CD14-positive monocyte (primary cell): ENCODE data around the gene PTH2R. TPM values are rescaled to one million over a fixed set of nuclear protein-coding genes. Genes with fewer than 3 reads are reported as not detected.
"Not testable (repeated sequence)": the region's sequence is repeated elsewhere in the genome, so short reads cannot be mapped to it uniquely, and the experiment has no call there.

Source experiments
- DNase-seq, 3 donors: peaks; one replicate each; pipeline ENCODE4 v3.0.0-alpha.2; 2011 to 2022
- H2AFZ ChIP-seq: 2 replicates; pipeline ENCODE4 v1.6.0; 2012; ENCODE audit warnings: mild to moderate bottlenecking, low read depth, low read length, inconsistent platforms; ENCODE audit not compliant: insufficient read depth, poor library complexity, severe bottlenecking
- H3K27ac ChIP-seq, 2 donors: 1 replicate in 1 of 2; 2 replicates in 1 of 2; pipeline ENCODE4 v1.5.1; 2012 to 2013; ENCODE audit warnings: low read length in 2 of 2, control low read depth in 1 of 2, inconsistent platforms in 1 of 2, low read depth in 1 of 2, mild to moderate bottlenecking in 1 of 2
- H3K27me3 ChIP-seq, 2 donors: one replicate each; pipeline versions ENCODE4 v1.6.0 to v1.6.1; 2011 to 2013; ENCODE audit warnings: low read length in 2 of 2; ENCODE audit not compliant: control insufficient read depth in 2 of 2, insufficient read depth in 2 of 2
- H3K36me3 ChIP-seq, 2 donors: replicated peaks in 1 of 2; 1 replicate in 1 of 2; 2 replicates in 1 of 2; pipeline versions ENCODE4 v1.5.1 to v1.6.1; 2012 to 2013; ENCODE audit warnings: low read length in 2 of 2, control low read depth in 1 of 2, inconsistent platforms in 1 of 2, mild to moderate bottlenecking in 1 of 2; ENCODE audit not compliant: insufficient read depth in 2 of 2, control insufficient read depth in 1 of 2
- H3K4me1 ChIP-seq, 2 donors: 1 replicate in 1 of 2; 2 replicates in 1 of 2; pipeline versions ENCODE4 v1.5.1 to v1.6.1; 2012 to 2013; ENCODE audit warnings: low read length in 2 of 2, control low read depth in 1 of 2, inconsistent platforms in 1 of 2, mild to moderate bottlenecking in 1 of 2, moderate library complexity in 1 of 2; ENCODE audit not compliant: insufficient read depth in 2 of 2, control insufficient read depth in 1 of 2
- H3K4me2 ChIP-seq: replicated peaks from 2 replicates; pipeline ENCODE3; 2012; ENCODE audit warnings: low read length, moderate library complexity, mild to moderate bottlenecking; ENCODE audit not compliant: poor library complexity, severe bottlenecking; ENCODE audit errors: extremely low read depth
- H3K4me3 ChIP-seq, 3 experiments: fragments of 200-600 bp in 1 of 3; sonication (generic) in 1 of 3; replicated peaks in 1 of 3; 1 replicate in 2 of 3; 2 replicates in 1 of 3; pipeline ENCODE4 v1.5.1; 2011 to 2013; ENCODE audit warnings: low read length in 3 of 3, mild to moderate bottlenecking in 3 of 3, control low read depth in 2 of 3, low read depth in 2 of 3, inconsistent platforms in 1 of 3, moderate library complexity in 1 of 3
- H3K79me2 ChIP-seq: 2 replicates; pipeline ENCODE4 v1.6.0; 2012; ENCODE audit warnings: mild to moderate bottlenecking, control low read depth, inconsistent platforms, low read length, moderate library complexity; ENCODE audit not compliant: insufficient read depth
- H3K9ac ChIP-seq: 2 replicates; pipeline ENCODE4 v1.6.0; 2017; ENCODE audit warnings: low read length, mild to moderate bottlenecking; ENCODE audit not compliant: insufficient read depth, poor library complexity, severe bottlenecking
- H3K9me3 ChIP-seq, 2 donors: replicated peaks in 1 of 2; 1 replicate in 1 of 2; 2 replicates in 1 of 2; pipeline versions ENCODE4 v1.5.1 to v1.6.1; 2012 to 2013; ENCODE audit warnings: low read length in 2 of 2, control low read depth in 1 of 2; ENCODE audit not compliant: control insufficient read depth in 1 of 2, insufficient read depth in 1 of 2
- H4K20me1 ChIP-seq: 2 replicates; pipeline ENCODE4 v1.6.0; 2012; ENCODE audit warnings: mild to moderate bottlenecking, low read length, control low read depth, moderate library complexity; ENCODE audit not compliant: insufficient read depth
- H3K27ac Mint-ChIP-seq, 7 donors: one replicate each; pipeline ENCODE4 v1.8.0; 2020; ENCODE audit warnings: mild to moderate bottlenecking in 7 of 7, mixed read lengths in 7 of 7, moderate library complexity in 6 of 7, inconsistent platforms in 2 of 7
- H3K27me3 Mint-ChIP-seq, 3 donors: one replicate each; pipeline ENCODE4 v1.8.0; 2021 to 2022; ENCODE audit warnings: low read depth in 3 of 3, mild to moderate bottlenecking in 3 of 3, mixed read lengths in 3 of 3, moderate library complexity in 3 of 3, inconsistent platforms in 1 of 3
- H3K36me3 Mint-ChIP-seq, 2 donors: one replicate each; pipeline ENCODE4 v1.8.0; 2020; ENCODE audit warnings: mixed read lengths in 2 of 2, inconsistent platforms in 1 of 2, mild to moderate bottlenecking in 1 of 2
- H3K4me1 Mint-ChIP-seq: one replicate; pipeline ENCODE4 v1.8.0; 2020; ENCODE audit warnings: mild to moderate bottlenecking, mixed read lengths
- H3K4me3 Mint-ChIP-seq, 2 donors: one replicate each; pipeline ENCODE4 v1.8.0; 2020; ENCODE audit warnings: mild to moderate bottlenecking in 2 of 2, mixed read lengths in 2 of 2, moderate library complexity in 1 of 2
- H3K9me3 Mint-ChIP-seq, 7 donors: one replicate each; pipeline ENCODE4 v1.8.0; 2020 to 2022; ENCODE audit warnings: mixed read lengths in 7 of 7, mild to moderate bottlenecking in 6 of 7, moderate library complexity in 6 of 7, inconsistent platforms in 2 of 7
- WGBS: methylation state at CpG from one replicate; pipeline ENCODE4 v1.1.5; 2013; ENCODE audit warnings: missing lambda C conversion rate; ENCODE audit not compliant: insufficient coverage; 5-methylcytosine and 5-hydroxymethylcytosine counted together
- intact Hi-C, 2 donors: fragments of 100-400 bp; cut with micrococcal nuclease; formaldehyde crosslinking; loops; one replicate each; pipeline versions ENCODE4 v1.15.0 to v1.15.1; 2023
- polyA plus RNA-seq, 3 donors: library from polyadenylated mRNA; depleted of rRNA in 1 of 3; unstranded in 2 of 3; stranded (reverse) in 1 of 3; fragments of 300-500 nt in 2 of 3; fragments of >200 nt in 1 of 3; fragmentation: Illumina TruSeq in 2 of 3; gene quantifications; 1 replicate in 2 of 3; 2 replicates in 1 of 3; pipeline ENCODE4 v1.2.3, GENCODE V29; 2012 to 2021
- TF ChIP-seq, protein P1 (sequence below): fragments of 200-600 bp; IDR thresholded peaks from one replicate; pipeline ENCODE4 v1.8.0; 2022; ENCODE audit warnings: antibody characterized with exemption, mild to moderate bottlenecking

The PTH2R gene
- polyA plus RNA-seq, 3 donors = 0.07 to 0.12 (median 0.11) TPM

DNA sequence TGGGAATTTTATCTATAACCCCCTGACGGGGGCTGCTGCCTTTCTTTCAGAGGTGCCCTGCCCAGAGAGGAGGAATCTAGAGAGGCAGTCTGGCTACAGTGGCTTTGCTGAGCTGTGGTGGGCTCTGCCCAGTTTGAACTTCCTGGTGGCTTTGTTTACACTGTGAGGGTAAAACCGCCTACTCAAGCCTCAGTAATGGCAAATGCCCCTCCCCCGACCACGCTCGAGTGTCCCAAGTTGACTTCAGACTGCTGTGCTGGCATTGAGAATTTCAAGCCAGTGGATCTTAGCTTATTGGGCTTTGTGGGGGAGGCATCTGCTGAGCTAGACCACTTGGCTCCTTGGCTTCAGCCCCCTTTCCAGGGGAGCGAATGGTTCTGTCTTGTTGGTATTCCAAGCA is 118.6 kb downstream of the PTH2R start:
- H3K4me3 Mint-ChIP-seq, H3K36me3 Mint-ChIP-seq, H3K27me3 ChIP-seq, H3K27me3 Mint-ChIP-seq, H3K9me3 ChIP-seq, H3K4me1 Mint-ChIP-seq, H3K79me2 ChIP-seq, H3K4me1 ChIP-seq, H3K4me2 ChIP-seq, H3K4me3 ChIP-seq, intact Hi-C loops, H3K36me3 ChIP-seq, H3K27ac ChIP-seq, H4K20me1 ChIP-seq, H3K9ac ChIP-seq, DNase-seq, H3K27ac Mint-ChIP-seq, H2AFZ ChIP-seq: not testable (repeated sequence)
- peaks cover 2 to 19% (median 6%) of the 10 kb centered on the region in 7 donors for H3K9me3 Mint-ChIP-seq
- 100% methylated on average over 2 of the region's 6 CpGs for WGBS

DNA sequence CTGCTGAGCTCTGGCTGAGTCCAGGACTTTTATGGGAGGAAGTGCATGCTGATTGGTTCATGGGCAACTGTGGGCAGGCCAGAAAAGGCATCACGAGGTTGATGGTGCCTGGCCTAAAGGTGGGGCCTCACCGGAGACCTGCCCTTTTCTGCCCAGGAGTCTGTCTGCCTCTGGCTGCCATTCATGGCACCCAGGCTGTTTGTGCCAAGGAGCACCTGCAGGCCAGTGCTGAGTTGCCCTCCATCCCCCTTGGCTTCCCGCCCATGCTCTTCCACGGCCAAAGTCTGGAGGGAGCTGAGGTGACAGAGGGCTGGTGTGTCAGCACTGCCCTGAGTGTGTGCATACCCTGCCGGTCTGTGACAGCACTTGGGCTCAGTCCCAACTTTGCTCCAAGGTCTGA is 123.2 kb downstream of the PTH2R start:
- Mint-ChIP-seq H3K4me3 (no peak overlapping the region), H3K27me3 (no peaks in the 10 kb centered on the region), H3K4me1 (no peaks in the 10 kb centered on the region), H3K27ac (peak overlapping the region in 1 of 7 donors; percentile 10), H3K36me3 (no peaks in the 10 kb centered on the region), H3K9me3 (peaks cover 0 to 4% (median 2%) of the 10 kb centered on the region in 7 donors)
- Histone ChIP-seq H3K36me3 (no peaks in the 10 kb centered on the region), H3K4me3 (no peak overlapping the region), H3K79me2 (no peaks in the 10 kb centered on the region), H3K27me3 (no peaks in the 10 kb centered on the region), H2AFZ (no peak overlapping the region), H3K4me2 (no peak overlapping the region), H3K9ac (no peak overlapping the region), H3K27ac (no peak overlapping the region), H3K4me1 (no peaks in the 10 kb centered on the region), H4K20me1 (no peaks in the 10 kb centered on the region), H3K9me3 (no peaks in the 10 kb centered on the region)
- WGBS = 85% methylated on average over 5 of the region's 5 CpGs
- TF ChIP-seq, protein P1, sequence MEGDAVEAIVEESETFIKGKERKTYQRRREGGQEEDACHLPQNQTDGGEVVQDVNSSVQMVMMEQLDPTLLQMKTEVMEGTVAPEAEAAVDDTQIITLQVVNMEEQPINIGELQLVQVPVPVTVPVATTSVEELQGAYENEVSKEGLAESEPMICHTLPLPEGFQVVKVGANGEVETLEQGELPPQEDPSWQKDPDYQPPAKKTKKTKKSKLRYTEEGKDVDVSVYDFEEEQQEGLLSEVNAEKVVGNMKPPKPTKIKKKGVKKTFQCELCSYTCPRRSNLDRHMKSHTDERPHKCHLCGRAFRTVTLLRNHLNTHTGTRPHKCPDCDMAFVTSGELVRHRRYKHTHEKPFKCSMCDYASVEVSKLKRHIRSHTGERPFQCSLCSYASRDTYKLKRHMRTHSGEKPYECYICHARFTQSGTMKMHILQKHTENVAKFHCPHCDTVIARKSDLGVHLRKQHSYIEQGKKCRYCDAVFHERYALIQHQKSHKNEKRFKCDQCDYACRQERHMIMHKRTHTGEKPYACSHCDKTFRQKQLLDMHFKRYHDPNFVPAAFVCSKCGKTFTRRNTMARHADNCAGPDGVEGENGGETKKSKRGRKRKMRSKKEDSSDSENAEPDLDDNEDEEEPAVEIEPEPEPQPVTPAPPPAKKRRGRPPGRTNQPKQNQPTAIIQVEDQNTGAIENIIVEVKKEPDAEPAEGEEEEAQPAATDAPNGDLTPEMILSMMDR = no peak
- intact Hi-C loops = no loop called here
- no peak for DNase-seq
